GM12878 (cell line): ENCODE measurements around the gene MIEF1. TPM values are rescaled to one million over a fixed set of nuclear protein-coding genes. Genes with fewer than 3 reads are reported as not detected.

Source experiments
- ATAC-seq: fragments of 200-7000 bp; cut with Tn5 transposase; 3 replicates; pipeline ENCODE4 v1.9.1; 2020; ENCODE audit warnings: mild to moderate bottlenecking, moderate library complexity
- BruUV-seq: library from RNA; stranded (reverse); fragments of 400-500 nt; replicated peaks from 2 replicates; lab custom pipeline; 2021; lab: Mats Ljungman, UMichigan
- CTCF ChIA-PET: fragments of 300-600 bp; sonication (Branson Sonifier 250); formaldehyde crosslinking; extraction: SDS; loops from one replicate; lab custom pipeline; 2021; ENCODE audit warnings: inconsistent platforms; lab: Yijun Ruan, JAX
- POLR2A ChIA-PET: fragments of 350-600 bp; formaldehyde crosslinking; extraction: SDS; loops from one replicate; lab custom pipeline; 2021; ENCODE audit warnings: inconsistent platforms; lab: Charles Lee
- RAD21 ChIA-PET: fragments of 300-600 bp; sonication (Branson Sonifier 250); formaldehyde crosslinking; loops from one replicate; lab custom pipeline; 2023; ENCODE audit warnings: antibody characterized with exemption; ENCODE audit not compliant: unreplicated experiment; lab: Charles Lee
- SMC1A ChIA-PET: fragments of 300-600 bp; sonication (Branson Sonifier 250); formaldehyde crosslinking; loops from one replicate; lab custom pipeline; 2023; ENCODE audit not compliant: unreplicated experiment, uncharacterized antibody; lab: Charles Lee
- DNase-seq: peaks from one replicate; pipeline ENCODE4 v3.0.0-alpha.2; 2011; ENCODE audit warnings: low read depth, low spot score
- FAIRE-seq: peaks from 3 replicates; lab custom pipeline; 2011; peaks lifted over from hg19 to GRCh38; lab: Jason Lieb, UNC
- H2AFZ ChIP-seq: 2 replicates; pipeline ENCODE4 v1.6.0; 2011; ENCODE audit warnings: low read depth, low read length, control low read depth; ENCODE audit not compliant: control insufficient read depth
- H3K27ac ChIP-seq: 2 replicates; pipeline ENCODE4 v1.5.1; 2011; ENCODE audit warnings: control low read depth; ENCODE audit not compliant: control insufficient read depth, insufficient read depth
- H3K27me3 ChIP-seq, 2 experiments: replicated peaks in 1 of 2; 2 replicates each; pipeline versions ENCODE4 v1.6.0 to v1.6.1; 2011; ENCODE audit warnings: low read length in 1 of 2; ENCODE audit not compliant: control insufficient read depth in 2 of 2, insufficient read depth in 2 of 2
- H3K36me3 ChIP-seq, 2 experiments: 2 replicates each; pipeline ENCODE4 v1.5.1; 2011; ENCODE audit warnings: low read length in 1 of 2; ENCODE audit not compliant: control insufficient read depth in 2 of 2, insufficient read depth in 2 of 2
- H3K4me1 ChIP-seq: 2 replicates; pipeline ENCODE4 v1.6.1; 2011; ENCODE audit warnings: mild to moderate bottlenecking, low read length, moderate library complexity, mixed read lengths; ENCODE audit not compliant: control insufficient read depth, insufficient read depth
- H3K4me2 ChIP-seq: 2 replicates; pipeline ENCODE4 v1.6.0; 2011; ENCODE audit warnings: control low read depth; ENCODE audit not compliant: control insufficient read depth, insufficient read depth
- H3K4me3 ChIP-seq: fragments of 200-600 bp; sonication (generic); 2 replicates; pipeline ENCODE4 v1.5.1; 2016
- H3K79me2 ChIP-seq: 2 replicates; pipeline ENCODE4 v1.6.0; 2011; ENCODE audit warnings: low read length; ENCODE audit not compliant: control insufficient read depth, insufficient read depth
- H3K9ac ChIP-seq: 2 replicates; pipeline ENCODE4 v1.8.0; 2011; ENCODE audit warnings: low read length, control low read depth, mixed read lengths; ENCODE audit not compliant: control insufficient read depth, insufficient read depth
- H3K9me3 ChIP-seq: replicated peaks from 3 replicates; pipeline ENCODE4 v1.5.1; 2011; ENCODE audit warnings: mild to moderate bottlenecking, low read length; ENCODE audit not compliant: control insufficient read depth, insufficient read depth
- H4K20me1 ChIP-seq: 2 replicates; pipeline ENCODE4 v1.6.0; 2011; ENCODE audit not compliant: control insufficient read depth, insufficient read depth
- CEBPZ ChIP-seq: fragments of 150-350 bp; IDR thresholded peaks from 2 replicates; pipeline ENCODE4 v1.6.1; 2016; ENCODE audit warnings: low read depth, low read length
- IKZF1 ChIP-seq: fragments of 450-650 bp; conservative IDR thresholded peaks from 2 replicates; pipeline ENCODE4 v1.6.1; 2017; ENCODE audit warnings: antibody characterized with exemption, mild to moderate bottlenecking
- JUNB ChIP-seq: IDR thresholded peaks from 2 replicates; pipeline ENCODE4 v1.6.1; 2016; ENCODE audit warnings: antibody characterized with exemption, mild to moderate bottlenecking
- KLF5 ChIP-seq: fragments of 450-650 bp; IDR thresholded peaks from 2 replicates; pipeline ENCODE4 v1.6.1; 2014; ENCODE audit warnings: mild to moderate bottlenecking; ENCODE audit not compliant: partially characterized antibody
- NFXL1 ChIP-seq: fragments of 450-650 bp; IDR thresholded peaks from 2 replicates; pipeline ENCODE4 v1.6.1; 2017; ENCODE audit warnings: antibody characterized with exemption, mild to moderate bottlenecking, borderline replicate concordance
- NKRF ChIP-seq: fragments of 450-650 bp; conservative IDR thresholded peaks from 2 replicates; pipeline ENCODE4 v1.6.1; 2017; ENCODE audit warnings: mild to moderate bottlenecking, moderate library complexity
- NR2C2 ChIP-seq: IDR thresholded peaks from 2 replicates; pipeline ENCODE4 v1.6.1; 2011; ENCODE audit warnings: borderline replicate concordance, low read depth; ENCODE audit not compliant: control insufficient read depth, insufficient read length
- POLR2A ChIP-seq: IDR thresholded peaks from 2 replicates; pipeline ENCODE4 v1.6.1; 2011; ENCODE audit warnings: low read depth, mild to moderate bottlenecking, low read length
- PRDM15 ChIP-seq: fragments of 450-650 bp; formaldehyde crosslinking; IDR thresholded peaks from 2 replicates; pipeline ENCODE4 v1.4.0; 2020; ENCODE audit warnings: mild to moderate bottlenecking, moderate library complexity
- RFX5 ChIP-seq: IDR thresholded peaks from 2 replicates; pipeline ENCODE4 v1.6.1; 2011; ENCODE audit warnings: low read depth, low read length, improper control_type of control experiment
- SPI1 ChIP-seq: IDR thresholded peaks from 2 replicates; pipeline ENCODE4 v1.6.1; 2011; ENCODE audit warnings: low read depth, mild to moderate bottlenecking, low read length, moderate library complexity, borderline replicate concordance; ENCODE audit not compliant: insufficient read depth
- TAF1 ChIP-seq: IDR thresholded peaks from 2 replicates; pipeline ENCODE4 v1.6.1; 2011; ENCODE audit warnings: mild to moderate bottlenecking, low read depth, low read length, borderline replicate concordance
- USF1 ChIP-seq: IDR thresholded peaks from 2 replicates; pipeline ENCODE4 v1.6.1; 2011; ENCODE audit warnings: borderline replicate concordance, low read depth, mild to moderate bottlenecking, moderate library complexity, mixed read lengths, low read length; ENCODE audit not compliant: insufficient read depth; ENCODE audit errors: extremely low read length
- WGBS: methylation state at CpG from one replicate; pipeline ENCODE4 v1.1.6; 2016; ENCODE audit warnings: low lambda C conversion rate; ENCODE audit not compliant: insufficient replicate concordance, insufficient coverage; ENCODE audit errors: missing lambda C conversion rate; 5-methylcytosine and 5-hydroxymethylcytosine counted together
- in situ Hi-C: fragments of 300-500 bp; cut with MboI; formaldehyde crosslinking; loops from 9 replicates; pipeline ENCODE4 v1.14.3; 2018; ENCODE audit warnings: mixed read lengths
- intact Hi-C: fragments of 100-400 bp; cut with micrococcal nuclease; formaldehyde crosslinking; loops from one replicate; pipeline ENCODE4 v1.14.2; 2022; ENCODE audit not compliant: unreplicated experiment
- polyA plus RNA-seq, 11 experiments: library from polyadenylated mRNA; depleted of rRNA in 4 of 11; unstranded in 6 of 11; stranded (reverse) in 5 of 11; fragments of >200 nt; fragmentation: Nextera tagmentation in 4 of 11; fragmentation: Illumina TruSeq in 1 of 11; extraction: Ambion mirVana in 4 of 11; extraction: Trizol in 1 of 11; gene quantifications; 1 replicate in 1 of 11; 2 replicates in 10 of 11; pipeline versions ENCODE4 v1.2.1 to v1.2.3, GENCODE V29; 2011 to 2016; ENCODE audit warnings: inconsistent platforms in 2 of 11, missing spikeins in 2 of 11, low read depth in 1 of 11
- total RNA-seq, 4 experiments: library from RNA; depleted of rRNA in 3 of 4; stranded (reverse); fragments of >200 nt in 3 of 4; fragmentation: Illumina TruSeq in 1 of 4; extraction: Trizol in 1 of 4; gene quantifications; 2 replicates each; pipeline versions ENCODE4 v1.2.1 to v1.2.3, GENCODE V29; 2013 to 2021

The MIEF1 gene
- total and polyA plus RNA-seq, 10 of the 15 experiments (the other 5 are each of a cell fraction or from before 2014, with no cell fraction given) = 12.4 to 52.3 (median 29.3) TPM

- peaks cover 29% of the 10 kb centered on the region for H4K20me1 ChIP-seq
- no peak overlapping the region for H3K4me2 ChIP-seq
- ChIA-PET POLR2A (interaction anchor here (1.5 kb wide), 1 partner anchor 29 kb away, joined by 5 read pairs; no protein-coding TSS in a partner anchor), RAD21 (interaction anchor here (1.3 to 1.4 kb wide), 2 partner anchors 29 to 182 kb away, joined by 3 to 5 read pairs; no protein-coding TSS in a partner anchor), CTCF (interaction anchor here (0.7 to 17.8 kb wide), 4 partner anchors 10 to 210 kb away, joined by 3 to 372 read pairs (median 24); partner anchors contain the start of gene MIEF1), SMC1A (no interaction called here)
- 50% methylated on average over 4 of the region's 4 CpGs for WGBS
- no TSS peak for BruUV-seq
- H3K27ac ChIP-seq = no peak overlapping the region
- intact Hi-C loops = no loop called here
- DNase-seq (no peak), ATAC-seq (no peak), FAIRE-seq (no peak)
- peaks cover 54% of the 10 kb centered on the region for H3K4me1 ChIP-seq
- in situ Hi-C loops = no loop called here
- peaks cover 22 to 23% of the 10 kb centered on the region in 2 experiments; a peak in 3 of 4 replicates for H3K36me3 ChIP-seq
- H3K9me3 ChIP-seq = no peaks in the 10 kb centered on the region
- H3K9ac ChIP-seq = no peak overlapping the region
- no peak overlapping the region for H3K4me3 ChIP-seq
- H3K27me3 ChIP-seq = no peaks in the 10 kb centered on the region
- no peak overlapping the region for H2AFZ ChIP-seq
- peaks cover 67% of the 10 kb centered on the region for H3K79me2 ChIP-seq
- TF ChIP-seq NKRF (no peak), TAF1 (no peak), KLF5 (no peak), NR2C2 (no peak), RFX5 (no peak), CEBPZ (no peak), IKZF1 (no peak), PRDM15 (CRISPR knock-in tag) (no peak), NFXL1 (no peak), USF1 (no peak), POLR2A (no peak), JUNB (no peak), SPI1 (no peak)
These were observed 23.5 kb downstream of the MIEF1 start for GRCh38 chr22:39525658-39525975.
